Raji (cell line): ENCODE measurements around the gene WWC2.

Source experiments
- POLR2A ChIP-seq: IDR thresholded peaks from 2 replicates; pipeline ENCODE4 v1.6.1; 2011; ENCODE audit warnings: low read depth, low read length, control low read depth; ENCODE audit not compliant: insufficient read depth

WWC2 gene

DNA sequence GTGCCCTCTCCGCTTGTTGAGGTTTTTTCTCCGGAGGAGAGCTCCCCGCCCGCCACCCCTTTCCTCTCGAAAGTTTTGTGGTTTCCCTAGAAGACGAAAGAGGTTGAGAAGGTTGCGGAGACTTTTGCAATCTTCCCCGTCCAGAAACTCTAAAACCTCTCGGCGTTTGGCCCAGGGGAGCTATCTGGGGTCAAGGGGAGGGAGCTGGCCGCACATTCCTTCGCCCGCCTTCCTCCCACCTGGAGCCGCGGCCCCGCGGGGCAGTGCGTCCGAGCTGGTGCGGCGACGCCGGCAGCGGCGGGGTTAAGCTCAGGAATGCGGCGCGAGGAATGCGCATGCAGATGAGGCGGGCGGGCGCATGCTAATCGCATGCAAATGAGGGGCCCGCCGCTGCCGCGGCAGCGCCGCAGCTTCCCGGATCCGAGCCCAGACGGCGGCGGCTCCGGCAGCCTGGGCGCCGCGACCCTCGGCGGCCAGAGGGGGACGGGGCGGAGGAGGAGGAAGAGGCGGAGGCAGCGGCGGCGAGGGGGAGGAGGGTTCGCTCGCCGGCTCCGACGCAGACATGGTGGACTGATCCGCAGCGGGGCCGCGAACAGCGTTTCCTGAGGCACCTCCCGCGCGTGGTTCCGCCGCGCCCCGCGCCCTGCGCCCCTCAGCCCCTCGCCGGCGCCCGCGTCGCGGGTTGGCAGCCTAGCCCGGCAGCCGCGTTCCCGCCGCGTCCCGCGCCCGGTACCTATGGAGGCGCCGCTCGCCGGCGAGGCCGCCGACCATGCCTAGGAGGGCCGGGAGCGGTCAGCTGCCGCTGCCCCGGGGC lies at the start of gene WWC2:
Gene WWC2 (plus strand): TSS at position 535 of the 814 bp plus-strand sequence. CDS start 235 bp downstream, at position 770.
- no peak for TF ChIP-seq POLR2A

- no peak for TF ChIP-seq POLR2A
These were observed 45.4 kb upstream of the WWC2 start for GRCh38 chr4:183053681-183054080.

- no peak for TF ChIP-seq POLR2A
These were observed 41.8 kb upstream of the WWC2 start for GRCh38 chr4:183057255-183057654.

GRCh38 chr4:183059797-183060196 lies 39.3 kb upstream of the WWC2 start:
- TF ChIP-seq POLR2A, result no peak

DNA sequence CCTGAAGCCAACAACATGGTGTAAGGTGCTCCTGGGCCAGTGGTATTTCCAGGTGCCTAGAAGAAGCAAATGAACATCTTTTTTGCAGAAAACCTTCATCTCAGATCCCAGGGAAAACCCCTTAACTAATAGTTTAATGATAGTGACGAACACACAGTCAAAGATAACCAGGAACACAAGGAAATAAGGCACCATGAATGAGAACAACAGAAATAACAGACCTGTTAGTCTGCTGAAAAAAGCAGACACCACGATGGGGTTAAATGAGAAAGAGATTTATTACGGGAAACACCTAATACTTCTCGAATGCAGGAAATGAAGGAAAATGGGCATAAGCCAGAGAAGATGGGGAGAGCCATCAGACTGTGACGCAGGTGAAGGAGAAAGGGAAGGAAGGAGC lies 30.6 kb upstream of the WWC2 start:
- TF ChIP-seq POLR2A, result no peak

- no peak for TF ChIP-seq POLR2A
These were observed 27.8 kb upstream of the WWC2 start for GRCh38 chr4:183071222-183071621.

DNA sequence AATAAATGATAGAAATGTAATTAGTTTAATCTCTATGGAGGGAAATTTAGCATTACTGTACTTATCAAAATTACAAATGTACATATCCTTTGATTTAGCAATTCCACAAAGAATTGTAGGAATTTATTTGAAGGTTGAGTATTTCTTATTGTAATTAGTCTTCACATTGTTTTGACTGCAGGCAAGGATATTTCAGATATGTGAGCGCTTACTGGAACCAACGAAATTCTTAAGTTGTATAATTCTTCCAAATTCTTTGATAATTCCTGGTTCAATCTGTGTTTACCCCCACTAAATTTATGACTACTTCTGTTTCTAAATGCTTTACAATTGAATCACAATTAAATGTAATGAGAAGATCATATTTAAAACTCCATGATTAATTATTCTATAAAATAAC lies 26.9 kb upstream of the WWC2 start:
- no peak for TF ChIP-seq POLR2A

GRCh38 chr4:183073838-183074145 lies 25.3 kb upstream of the WWC2 start:
- no peak for TF ChIP-seq POLR2A

DNA sequence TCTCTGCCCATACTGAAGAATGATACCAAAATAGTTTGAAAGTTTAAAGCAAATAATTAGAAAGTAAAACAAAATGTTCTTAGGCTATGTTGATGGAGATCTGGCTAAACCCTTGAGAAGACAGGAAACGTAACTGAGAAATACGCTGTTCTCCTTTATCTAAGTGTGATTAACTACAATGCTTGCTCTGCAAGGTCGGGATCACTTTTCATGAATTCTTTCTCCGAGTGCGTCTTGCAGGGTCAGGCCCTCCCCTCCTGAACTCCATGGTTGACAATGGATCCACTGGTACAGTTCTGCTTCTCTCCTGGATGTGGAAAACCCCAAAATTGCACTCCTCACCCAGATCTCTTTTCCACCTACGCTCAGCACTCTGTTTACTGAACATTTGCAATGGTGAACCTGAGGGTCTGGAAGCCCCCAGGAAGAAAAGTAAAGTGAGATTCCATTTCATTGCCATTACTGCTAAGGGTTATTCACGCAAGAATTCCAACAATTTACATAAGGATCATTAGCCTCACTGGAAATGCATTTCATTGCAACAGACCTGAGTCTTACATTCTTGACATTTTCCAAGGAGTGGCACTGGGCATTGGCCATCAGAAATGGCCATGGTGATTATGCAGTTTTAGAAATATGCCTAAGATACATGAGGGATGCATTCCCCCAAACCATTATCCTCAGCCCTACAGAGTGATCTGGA lies 24.6 kb upstream of the WWC2 start:
- TF ChIP-seq POLR2A, result no peak

DNA sequence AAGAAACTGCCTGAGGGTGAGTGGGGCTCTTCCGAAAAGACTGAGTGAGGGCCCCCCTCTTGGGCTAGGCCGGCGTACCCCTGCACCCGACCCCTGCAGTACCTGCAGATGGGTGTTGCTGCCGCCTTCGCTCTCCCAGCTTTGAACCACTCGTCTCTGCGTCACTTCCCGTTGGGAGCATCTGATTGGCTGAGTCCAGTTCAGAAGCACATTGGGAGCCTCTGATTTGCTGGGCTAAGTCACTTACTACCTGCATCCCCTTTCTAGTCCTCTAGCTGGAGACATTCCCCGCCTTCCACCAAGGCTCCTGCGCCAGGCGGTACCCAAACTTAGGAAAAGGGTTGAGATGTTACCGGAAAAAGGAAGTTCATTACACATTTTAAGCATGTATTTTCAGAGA lies 20.4 kb upstream of the WWC2 start:
- TF ChIP-seq POLR2A, result no peak

DNA sequence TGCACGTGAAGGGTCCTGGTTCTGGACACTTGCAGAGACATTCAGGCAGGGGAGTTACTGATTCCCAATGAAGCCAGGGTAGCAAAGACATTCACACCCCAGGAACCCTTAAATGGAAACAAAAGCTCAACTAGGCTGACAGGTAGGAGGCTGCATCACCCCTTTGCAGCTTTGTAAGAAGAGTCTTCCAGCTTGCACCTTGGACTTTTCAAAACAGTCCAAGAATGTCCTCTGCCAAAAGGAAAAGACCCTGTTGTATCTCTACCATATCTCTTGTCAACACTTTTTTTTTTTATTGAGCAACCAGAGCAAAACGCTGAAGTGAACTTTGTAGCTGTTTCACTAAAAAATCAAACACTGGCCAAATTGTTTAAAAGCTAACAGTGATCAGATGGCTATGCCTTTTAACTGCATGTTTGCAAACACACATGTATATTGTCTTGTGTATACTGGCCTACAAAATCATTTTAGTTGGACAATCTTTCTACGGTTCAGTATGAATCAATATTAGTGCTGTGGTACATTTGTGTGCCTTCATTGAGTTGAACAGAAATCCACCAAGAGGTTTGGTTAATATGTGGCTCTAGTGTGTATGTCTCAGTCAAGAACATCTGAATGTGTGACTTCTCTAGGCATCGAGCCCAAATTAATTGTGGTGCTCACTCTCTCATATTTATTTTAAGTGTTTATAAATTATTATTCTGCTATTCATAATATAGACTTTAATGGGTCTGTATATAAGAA lies 18.5 kb upstream of the WWC2 start:
- TF ChIP-seq POLR2A, result no peak

DNA sequence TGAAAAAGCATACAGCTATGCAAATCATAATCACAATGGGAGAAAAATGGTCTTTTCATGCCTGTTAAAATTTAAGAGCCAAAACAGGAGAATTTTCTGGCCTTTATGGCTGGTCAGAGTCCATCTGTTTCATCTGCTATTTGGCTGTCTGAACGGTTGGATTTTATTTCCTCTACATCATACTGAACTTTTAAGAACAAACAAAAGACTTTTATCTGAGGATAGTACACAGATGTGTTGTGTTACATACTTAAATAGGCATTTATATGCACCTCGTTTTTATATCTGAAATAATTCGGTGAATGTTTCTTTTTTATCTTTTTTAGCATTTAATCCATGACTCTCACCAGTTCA lies 18.0 kb upstream of the WWC2 start:
- no peak for TF ChIP-seq POLR2A

DNA sequence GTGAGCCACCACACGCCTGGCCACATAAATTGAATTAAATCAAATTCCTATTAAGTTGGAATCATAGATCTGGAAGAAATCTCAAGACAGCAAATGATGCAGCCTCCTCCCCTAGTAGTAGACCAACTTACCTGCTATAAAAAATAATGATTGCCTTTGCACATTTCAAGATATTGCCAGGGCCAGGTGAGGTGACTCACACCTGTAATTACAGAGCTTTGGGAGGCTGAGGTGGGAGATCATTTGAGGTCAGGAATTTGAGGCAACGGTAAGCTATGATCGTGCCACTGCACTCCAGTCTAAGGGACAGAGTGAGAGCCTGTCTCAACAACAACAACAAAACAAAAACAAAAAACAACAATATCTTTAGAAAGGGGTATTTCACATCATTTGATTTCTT lies 17.0 kb upstream of the WWC2 start:
- TF ChIP-seq POLR2A, result no peak

- no peak for TF ChIP-seq POLR2A
These were observed 4.5 kb upstream of the WWC2 start for GRCh38 chr4:183094393-183095198.

DNA sequence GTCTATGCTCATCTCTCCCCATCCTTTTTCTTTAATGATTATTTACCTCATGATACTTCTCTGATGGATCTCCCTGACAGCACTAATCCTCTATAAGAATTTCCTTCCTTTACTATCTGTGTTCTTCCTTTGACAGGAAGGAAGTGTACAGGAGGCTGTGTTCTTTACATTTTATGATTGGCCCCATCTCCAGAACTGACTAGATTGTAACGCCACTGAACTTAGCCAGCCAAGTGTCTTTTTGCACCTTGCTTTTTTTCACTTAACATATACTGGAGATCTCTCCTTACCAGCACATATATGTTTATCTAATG lies 3.9 kb upstream of the WWC2 start:
- TF ChIP-seq POLR2A, result no peak
